H4 (cell line): ENCODE data around the gene ZNF236. TPM values are rescaled to one million over a fixed set of nuclear protein-coding genes. Genes with fewer than 3 reads are reported as not detected.

ENCODE experiments used
- DNase-seq: peaks from one replicate; pipeline ENCODE4 v3.0.0-alpha.2; 2015; ENCODE audit warnings: low spot score
- total RNA-seq: library from RNA; depleted of rRNA; stranded (reverse); fragments of >200 nt; shearing (Covaris generic); gene quantifications from 2 replicates; pipeline ENCODE4 v1.2.3, GENCODE V29; 2014

ZNF236 gene
- total RNA-seq, 1 experiment from 2014 or later = 4.9 TPM

GRCh38 chr18:76821356-76821874, 942 bp upstream of the ZNF236 start:
- no peak for DNase-seq

DNA sequence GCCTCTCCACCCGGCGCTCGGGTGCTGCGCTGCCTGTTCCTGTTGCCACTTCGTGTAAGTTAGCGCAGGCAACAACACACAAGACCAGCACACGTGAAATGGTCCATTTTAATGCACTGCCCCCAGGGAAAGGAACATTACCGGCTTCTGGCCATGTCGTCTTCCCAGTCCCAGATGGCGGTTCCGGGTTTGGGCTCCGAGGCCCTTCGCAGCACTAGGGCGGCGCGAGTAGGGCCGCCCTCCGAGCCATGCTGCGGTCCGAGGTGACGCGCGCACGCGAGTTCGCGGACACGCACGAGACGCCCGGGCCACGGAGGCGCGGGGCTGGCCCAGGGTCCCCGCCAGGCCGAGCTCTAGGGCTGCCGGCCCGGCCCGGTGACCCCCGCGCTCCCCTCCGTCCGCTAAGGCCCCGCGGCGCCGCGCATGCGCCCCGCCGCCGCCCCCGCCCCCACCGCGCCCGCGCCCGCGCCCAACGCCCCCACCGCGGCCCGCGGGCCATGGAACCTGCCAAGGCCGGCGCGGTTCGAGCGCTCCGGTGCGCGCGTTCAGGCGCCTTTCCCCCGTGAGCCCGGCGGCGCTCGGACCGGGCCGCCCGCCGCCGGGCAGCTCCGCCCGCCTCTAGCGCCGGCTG, 367 bp upstream of the ZNF236 start:
- no peak for DNase-seq

DNA sequence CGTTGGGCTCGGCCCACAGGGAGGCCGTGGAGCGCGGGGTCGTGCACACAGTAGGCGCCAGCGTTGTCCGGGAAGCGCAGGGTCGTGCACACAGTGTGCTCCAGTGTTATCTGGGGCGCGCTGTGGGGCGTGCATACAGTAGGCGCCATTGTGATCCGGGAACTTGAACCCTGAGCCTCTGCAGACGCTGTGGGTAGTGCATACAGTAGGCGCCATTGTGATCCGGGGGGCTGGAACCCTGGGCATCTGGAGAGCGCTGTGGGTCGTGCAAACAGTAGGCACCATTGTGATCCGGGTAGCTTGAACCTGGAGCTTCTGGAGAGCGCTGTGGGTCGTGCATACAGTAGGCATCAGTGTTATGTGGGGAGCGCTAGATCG, 793 bp downstream of the ZNF236 start:
- no peak for DNase-seq

DNA sequence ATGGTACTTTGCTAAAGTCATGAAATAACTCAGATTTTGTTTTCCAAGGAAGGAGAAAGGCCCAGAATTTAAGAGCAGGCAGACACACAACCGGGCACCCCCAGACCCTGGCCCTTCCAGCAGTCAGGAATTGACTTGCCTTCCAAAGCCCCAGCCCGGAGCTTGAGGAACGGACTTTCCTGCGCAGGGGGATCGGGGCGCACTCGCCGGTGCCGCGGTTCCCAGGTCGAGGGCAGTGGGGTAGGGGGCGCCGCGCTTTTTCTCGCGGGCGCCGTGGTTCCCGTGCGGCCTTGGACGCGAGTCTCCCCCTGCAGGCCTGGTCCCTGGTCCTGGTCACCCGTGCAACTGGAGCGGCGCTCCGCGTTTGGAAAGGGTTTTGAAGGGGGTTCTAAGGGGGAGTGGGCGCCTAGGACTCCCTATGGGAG, 1.2 kb downstream of the ZNF236 start:
- no peak for DNase-seq

- no peak for DNase-seq
Observed at GRCh38 chr18:76824145-76824676, 1.9 kb downstream of the ZNF236 start.

DNA sequence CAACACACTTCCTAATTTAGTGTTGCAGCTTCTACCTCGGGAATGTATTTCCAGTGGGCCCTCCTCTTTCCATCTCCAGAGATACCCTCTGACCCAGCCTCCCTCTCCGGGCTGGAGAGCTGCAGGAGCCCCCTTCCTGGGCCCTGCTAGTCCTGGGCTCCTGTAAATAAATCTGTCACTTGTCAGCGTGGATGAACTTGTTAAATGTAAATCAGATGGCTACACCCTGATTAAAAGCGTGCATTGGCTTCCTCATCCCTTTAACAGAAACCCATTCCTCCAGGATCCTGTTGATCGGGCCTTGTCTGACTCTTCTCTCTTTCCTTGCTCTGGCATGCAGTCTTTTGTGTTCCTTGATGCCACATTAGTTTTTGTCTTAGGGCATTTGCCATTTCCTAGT, 2.4 kb downstream of the ZNF236 start:
- DNase-seq = no peak

DNA sequence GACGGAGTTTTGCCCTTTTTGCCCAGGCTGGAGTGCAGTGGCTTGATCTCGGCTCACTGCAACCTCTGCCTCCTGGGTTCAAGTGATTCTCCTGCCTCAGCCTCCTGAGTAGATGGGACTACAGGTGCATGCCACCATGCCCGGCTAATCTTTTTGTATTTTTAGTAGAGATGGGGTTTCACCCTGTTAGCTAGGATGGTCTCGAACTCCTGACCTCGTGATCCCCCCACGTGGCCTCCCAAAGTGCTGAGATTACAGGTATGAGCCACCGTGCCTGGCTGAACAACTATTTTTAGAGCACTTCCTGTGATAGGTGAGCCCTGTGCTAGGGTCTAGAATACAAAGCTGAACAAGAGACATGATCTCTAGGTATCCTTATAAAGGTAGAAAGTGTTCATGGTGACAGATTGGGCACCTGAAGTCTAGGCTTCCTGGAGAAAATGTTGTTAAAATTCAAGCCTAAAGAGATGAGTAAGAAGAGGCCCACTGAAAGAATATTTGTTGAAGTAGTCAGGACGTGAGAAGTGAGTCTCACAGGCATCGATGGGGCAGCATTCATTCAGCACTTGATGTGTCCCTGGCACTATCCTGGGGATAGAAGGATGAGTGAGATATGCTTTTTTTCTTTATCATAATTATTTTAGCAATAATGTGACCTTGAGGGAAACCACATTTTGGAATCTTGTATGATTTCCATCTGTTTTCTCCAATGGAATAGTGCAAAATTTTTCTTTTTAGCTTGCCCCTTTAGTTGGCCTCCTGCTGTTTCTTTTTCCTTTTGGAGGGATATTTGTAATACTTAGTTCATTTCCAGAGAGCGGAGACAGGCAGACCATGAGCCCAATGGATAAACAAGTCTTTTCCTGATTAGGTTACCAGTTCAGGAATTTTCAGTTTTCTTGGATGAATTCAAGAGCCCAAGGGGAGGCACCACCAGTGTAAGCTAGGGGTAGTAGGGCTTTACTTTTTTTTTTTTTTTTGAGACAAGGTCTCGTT, 5.1 kb downstream of the ZNF236 start:
- no peak for DNase-seq

DNA sequence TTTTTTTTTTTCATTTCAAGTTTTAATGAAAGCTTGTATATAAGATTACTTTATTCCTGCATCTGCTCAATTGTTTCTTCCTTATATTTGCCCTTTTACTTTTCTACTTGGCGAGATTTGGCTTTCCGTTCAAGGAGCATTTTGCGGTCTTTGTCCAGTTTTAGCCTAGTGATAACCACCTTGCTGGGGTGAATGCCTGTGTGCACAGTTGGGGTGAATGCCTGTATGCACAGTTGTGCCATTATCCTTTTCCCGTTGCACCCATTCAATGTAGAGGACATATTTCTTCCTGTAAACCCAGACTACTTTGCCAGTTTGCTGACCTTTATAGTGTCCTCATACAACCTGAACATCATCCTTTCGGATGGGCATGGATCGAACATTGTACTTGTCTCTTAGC, 12.0 kb downstream of the ZNF236 start:
- DNase-seq = no peak

DNA sequence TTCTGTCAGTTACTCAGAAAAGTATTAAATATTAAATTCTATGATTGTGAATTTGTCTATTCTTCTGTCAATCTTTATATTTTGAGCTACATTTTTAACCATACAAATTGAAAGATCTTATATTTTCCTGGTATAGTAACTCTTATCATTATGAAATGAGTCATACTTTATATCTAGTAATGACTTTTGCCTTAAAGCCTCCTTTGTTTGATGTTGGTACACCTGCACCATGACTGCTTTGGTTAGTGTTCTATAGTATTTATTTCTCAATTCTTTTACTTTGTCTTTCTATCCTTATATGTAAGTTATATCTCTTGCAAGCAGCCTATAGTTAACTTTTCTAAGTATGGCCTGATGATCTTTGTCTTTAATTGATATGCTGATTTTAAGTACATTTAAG, 13.0 kb downstream of the ZNF236 start:
- no peak for DNase-seq

DNA sequence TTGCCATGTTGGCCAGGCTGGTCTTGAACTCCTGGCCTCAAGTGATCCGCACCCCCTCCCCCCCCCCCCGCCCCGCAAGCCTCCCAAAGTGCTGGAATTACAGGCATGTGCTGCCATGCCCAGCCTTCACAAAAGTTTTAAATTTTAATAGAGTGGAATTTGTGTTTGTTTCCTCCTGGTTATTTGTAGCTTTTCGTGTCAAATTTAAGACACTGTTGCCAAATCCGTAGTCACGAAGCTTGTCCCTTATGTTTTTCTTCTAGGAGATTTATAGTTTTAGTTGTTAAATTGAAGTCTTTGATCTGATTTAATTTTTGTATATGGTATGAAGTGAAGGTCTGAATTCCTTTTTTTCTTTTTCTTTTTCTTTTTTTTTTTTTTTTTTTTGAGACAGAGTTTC, 14.7 kb downstream of the ZNF236 start:
- DNase-seq = no peak

DNA sequence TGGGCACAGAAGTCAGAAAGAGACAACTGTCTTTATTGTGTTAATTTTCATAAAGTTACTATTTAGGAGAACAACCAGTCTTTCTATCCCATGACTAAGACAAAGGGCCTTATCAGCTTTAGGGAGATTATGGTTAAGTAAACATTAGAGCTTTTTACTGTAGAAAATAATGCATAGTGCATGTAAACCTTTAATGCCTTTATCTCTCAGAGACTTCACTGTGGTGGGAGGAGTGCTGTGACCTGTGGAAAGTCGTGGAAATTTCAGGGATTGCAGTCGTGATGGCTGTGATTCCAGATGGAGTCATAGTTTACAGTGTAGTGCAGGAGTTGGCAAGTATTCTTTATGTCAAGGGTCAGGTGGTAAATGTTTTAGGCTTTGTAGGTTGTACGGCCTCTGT, 15.8 kb downstream of the ZNF236 start:
- DNase-seq = no peak

DNA sequence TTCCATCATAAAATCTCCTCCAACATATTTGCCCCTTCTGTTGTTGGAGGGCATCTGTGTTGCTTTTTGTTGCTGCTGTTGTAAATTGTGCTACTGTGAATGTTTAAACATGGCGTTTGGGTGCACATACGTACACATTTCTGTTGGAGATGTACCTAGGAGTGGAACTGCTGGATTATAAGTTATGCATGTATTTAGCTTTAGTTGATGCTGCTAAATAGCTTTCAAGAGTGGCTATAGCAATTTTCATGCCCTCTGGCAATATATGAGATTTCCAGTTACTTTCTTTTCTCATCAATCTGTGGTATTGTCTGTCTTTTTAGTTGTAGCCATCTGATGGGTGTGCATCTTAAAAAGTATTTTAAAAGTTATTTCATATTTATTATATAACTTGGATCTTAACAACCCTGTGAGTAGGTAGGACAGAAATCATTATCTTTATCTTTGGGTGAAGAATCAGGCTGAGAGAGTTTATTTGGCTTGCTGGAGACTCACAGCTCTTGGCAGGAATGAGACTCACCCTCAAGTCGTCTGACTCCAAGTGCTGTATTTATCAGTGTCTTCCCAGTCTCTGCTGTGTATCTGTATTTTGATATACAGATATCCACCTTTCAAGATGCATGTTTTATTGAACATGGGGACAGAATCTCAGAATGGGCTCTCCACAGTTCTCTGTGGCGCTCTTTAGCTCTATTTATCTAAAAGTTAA, 16.9 kb downstream of the ZNF236 start:
- no peak for DNase-seq

DNA sequence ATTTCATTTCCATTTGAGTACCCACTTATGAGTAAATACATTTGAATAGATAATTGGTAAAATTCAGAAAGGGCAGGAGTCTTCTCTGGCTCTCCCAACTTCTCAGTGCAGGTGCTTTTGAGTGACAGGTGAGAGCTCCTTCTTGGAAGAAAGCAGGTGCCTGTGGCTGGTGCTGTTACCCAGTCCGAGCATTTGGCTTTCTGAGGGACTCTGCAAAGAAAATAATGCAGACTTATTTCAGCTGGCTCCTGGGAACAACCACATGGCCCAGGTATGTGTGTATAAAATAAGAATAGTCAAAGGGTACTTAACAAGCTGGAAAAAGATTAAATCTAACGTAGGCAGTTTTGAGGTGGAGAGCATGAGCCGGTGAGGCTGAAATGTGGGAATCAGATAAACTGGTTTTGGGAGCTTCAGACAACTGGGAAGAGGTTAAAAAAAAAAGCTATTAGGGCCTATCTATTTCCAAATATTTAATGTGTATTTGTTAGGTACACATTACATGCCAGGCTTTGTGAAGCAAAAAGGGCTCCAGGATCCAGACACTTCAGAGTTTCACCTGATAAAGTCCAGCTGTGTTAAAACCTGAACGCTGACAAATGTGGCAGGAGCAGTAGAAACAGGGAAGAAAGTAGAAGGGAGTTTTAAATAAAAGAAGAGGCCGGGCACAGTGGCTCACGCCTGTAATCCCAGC, 20.6 kb downstream of the ZNF236 start:
- no peak for DNase-seq

- no peak for DNase-seq
Observed at GRCh38 chr18:76844144-76844543, 21.8 kb downstream of the ZNF236 start.

DNA sequence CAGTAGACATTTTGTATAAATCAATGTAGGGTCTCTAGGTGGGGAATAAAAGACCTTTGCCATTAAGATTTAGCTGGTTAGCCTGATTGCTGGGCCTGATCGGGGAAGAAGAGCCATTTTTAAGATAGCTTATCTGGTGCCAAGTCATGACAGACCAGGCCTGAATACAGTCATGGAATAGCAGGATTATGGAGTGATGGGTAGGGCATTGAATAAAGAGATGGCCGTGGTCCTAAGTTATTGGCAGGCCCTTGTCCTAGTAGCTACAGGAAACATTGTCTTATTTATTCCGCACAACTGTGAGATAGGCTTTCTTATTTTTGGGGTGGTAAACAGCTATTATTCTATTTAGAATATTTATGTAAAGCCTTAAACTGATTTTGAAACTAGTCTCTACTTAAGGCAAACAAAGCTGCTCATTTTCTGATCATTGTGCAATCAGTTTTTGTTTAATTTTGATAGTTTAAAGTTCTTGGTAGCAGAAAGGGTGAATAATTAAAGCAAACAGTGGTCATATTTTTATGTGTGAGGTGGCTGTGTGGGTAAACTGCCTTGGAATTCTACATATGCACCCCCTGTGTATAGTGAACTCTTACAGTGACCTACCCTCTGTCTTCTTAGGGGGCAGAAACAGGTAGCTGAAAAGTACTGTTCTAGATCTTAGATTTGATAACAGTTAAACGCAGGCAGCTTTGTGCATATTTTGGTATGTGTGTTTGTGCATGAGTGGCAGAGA, 22.6 kb downstream of the ZNF236 start:
- DNase-seq = no peak

DNA sequence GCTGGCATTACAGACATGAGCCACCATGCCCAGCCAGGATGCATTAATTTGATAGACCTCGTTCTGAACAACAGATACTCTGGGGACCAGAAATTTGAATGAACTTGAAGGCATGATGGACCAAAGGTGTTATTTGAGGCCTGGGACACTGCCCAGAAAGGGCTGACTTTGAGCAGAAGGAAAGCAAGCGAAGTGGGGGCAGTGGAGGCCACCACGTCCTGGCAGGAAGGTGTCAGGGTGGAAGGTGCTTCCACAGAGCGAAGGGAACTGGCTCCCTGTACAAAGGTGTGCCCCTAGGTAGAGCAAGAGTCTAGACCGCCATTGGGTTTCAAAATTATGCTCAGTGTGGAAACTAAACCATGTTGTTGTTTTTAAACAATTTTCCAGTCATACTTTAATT, 23.9 kb downstream of the ZNF236 start:
- no peak for DNase-seq

DNA sequence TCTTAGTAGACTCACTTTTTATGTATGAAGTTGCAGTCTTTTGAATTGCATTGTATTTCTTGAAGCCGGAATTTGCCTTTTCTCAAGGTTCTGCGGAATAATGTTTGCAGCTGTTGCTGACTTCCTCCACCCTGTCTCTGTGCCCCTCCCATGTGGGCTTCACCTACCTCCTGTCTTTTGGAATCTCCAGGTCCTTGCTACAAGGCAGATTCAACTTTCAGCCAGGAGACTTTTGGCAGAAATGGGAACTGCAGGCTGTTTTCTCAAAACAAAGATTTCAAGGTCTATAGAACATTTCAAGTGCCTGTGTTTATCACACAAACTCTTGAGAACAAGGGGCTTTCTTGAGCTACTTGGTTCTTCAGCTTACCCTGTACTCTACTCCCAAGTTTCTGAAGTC, 25.6 kb downstream of the ZNF236 start:
- DNase-seq = no peak

DNA sequence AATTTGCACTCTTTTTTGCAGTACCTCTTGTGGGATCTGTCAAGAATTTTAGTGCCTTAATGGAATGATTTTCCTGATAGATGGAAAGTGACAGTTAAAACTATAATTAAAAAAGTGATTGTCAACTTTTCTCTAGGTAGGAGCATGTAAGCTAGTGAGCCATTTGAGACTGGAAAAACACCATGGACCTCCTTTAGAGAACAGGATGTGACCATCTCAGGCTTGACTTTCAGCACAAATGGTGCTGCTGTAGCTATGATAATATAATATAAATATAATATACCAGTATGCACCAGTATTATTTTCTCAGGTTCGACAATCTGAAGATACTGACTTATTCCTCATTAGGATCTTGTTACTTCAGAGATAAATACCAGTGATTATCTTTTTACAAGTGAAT, 27.8 kb downstream of the ZNF236 start:
- no peak for DNase-seq

DNA sequence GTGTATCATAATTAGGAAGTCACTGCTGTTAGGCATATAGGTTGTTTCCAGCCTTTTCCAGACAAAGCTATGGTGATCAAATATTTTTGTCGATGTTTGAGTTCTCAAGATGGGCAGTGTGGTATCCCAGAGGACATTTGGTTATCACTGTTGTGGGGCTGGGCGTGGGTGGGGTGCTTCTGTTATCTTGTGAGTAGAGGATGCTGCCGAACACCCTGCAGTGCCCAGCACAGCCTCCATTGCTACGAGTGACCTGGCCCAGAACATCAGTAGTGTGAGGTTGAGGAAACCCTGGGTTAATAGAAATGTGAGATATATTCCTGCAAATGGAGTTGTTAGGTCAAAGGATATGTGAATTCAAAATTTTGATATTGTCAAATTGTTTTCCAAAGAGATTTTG, 33.2 kb downstream of the ZNF236 start:
- no peak for DNase-seq

GRCh38 chr18:76857476-76857875, 35.1 kb downstream of the ZNF236 start:
- DNase-seq = no peak
